GM18505 (cell line): ENCODE measurements around the gene REEP6.

Source experiments
- ATAC-seq: cut with Tn5 transposase; IDR thresholded peaks from one replicate; pipeline ENCODE4 v1.9.1; 2021; ENCODE audit not compliant: unreplicated experiment
- POLR2A ChIP-seq: IDR thresholded peaks from 4 replicates; pipeline ENCODE4 v1.6.1; 2011; ENCODE audit warnings: borderline replicate concordance; ENCODE audit not compliant: insufficient read depth, insufficient read length; ENCODE audit errors: extremely low read depth

Gene REEP6

GRCh38 chr19:1465191-1466016 is 25.6 kb upstream of the REEP6 start:
- no peak for TF ChIP-seq POLR2A
- no peak for ATAC-seq

- TF ChIP-seq POLR2A = no peak
- ATAC-seq = no peak
These were observed 24.9 kb upstream of the REEP6 start for GRCh38 chr19:1466018-1466460.

- TF ChIP-seq POLR2A = no peak
- ATAC-seq = no peak
These were observed 24.3 kb upstream of the REEP6 start for GRCh38 chr19:1466461-1467214.

DNA sequence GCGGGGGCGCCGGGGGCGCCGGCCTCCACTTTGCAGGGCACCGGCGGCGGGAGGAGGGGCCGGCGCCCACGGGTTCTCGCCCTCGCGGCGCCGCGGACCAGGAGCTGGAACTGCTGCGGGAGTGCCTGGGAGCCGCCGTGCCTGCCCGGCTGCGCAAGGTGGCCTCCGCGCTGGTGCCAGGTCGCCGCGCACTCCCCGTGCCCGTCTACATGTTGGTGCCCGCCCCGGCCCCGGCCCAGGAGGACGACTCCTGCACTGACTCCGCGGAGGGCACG is 23.8 kb upstream of the REEP6 start:
- no peak for TF ChIP-seq POLR2A
- no peak for ATAC-seq

GRCh38 chr19:1467490-1468273 is 23.3 kb upstream of the REEP6 start:
- ATAC-seq = no peak
- TF ChIP-seq POLR2A = no peak

DNA sequence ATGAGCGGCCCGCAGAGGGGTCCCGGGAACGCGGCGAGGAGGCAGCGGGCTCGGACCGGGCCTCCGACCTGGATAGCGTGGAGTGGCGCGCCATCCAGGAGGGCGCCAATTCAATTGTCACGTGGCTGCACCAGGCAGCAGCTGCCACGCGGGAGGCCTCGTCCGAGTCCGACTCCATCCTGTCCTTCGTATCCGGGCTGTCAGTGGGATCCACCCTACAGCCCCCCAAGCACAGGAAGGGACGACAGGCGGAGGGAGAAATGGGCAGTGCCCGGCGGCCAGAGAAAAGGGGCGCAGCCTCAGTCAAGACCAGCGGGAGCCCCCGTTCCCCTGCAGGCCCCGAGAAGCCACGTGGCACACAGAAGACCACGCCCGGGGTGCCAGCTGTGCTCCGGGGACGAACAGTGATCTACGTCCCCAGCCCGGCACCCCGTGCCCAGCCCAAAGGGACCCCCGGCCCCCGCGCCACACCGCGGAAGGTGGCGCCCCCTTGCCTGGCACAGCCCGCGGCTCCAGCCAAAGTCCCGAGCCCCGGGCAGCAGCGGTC is 22.6 kb upstream of the REEP6 start:
- no peak for ATAC-seq
- no peak for TF ChIP-seq POLR2A

DNA sequence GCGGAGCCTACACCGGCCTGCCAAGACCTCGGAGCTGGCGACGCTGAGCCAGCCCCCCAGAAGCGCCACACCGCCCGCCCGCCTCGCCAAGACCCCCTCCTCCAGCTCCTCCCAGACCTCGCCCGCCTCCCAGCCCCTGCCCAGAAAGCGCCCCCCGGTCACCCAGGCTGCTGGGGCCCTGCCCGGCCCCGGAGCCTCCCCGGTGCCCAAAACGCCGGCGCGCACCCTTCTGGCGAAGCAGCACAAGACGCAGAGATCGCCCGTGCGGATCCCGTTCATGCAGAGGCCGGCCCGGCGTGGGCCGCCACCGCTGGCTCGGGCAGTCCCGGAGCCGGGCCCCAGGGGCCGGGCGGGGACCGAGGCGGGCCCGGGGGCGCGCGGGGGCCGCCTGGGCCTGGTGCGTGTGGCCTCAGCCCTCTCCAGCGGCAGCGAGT is 22.1 kb upstream of the REEP6 start:
- no peak for TF ChIP-seq POLR2A
- ATAC-seq = no peak

DNA sequence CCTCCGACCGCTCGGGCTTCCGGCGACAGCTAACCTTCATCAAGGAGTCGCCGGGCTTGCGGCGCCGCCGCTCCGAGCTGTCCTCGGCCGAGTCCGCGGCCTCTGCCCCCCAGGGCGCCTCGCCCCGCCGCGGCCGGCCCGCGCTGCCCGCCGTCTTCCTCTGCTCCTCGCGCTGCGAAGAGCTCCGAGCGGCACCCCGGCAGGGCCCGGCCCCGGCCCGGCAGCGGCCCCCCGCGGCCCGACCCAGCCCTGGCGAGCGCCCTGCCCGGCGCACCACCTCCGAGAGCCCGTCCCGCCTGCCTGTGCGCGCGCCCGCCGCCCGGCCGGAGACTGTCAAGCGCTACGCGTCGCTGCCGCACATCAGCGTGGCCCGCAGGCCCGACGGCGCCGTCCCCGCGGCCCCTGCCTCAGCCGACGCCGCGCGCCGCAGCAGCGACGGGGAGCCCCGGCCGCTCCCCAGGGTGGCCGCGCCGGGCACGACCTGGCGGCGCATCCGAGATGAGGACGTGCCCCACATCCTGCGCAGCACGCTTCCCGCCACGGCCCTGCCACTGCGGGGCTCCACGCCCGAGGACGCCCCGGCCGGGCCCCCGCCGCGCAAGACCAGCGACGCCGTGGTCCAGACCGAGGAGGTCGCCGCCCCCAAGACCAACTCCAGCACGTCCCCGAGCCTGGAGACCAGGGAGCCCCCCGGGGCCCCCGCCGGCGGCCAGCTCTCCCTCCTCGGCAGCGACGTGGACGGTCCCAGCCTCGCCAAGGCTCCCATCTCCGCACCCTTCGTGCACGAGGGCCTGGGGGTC is 21.5 kb upstream of the REEP6 start:
- no peak for TF ChIP-seq POLR2A
- ATAC-seq = no peak

- ATAC-seq = no peak
- no peak for TF ChIP-seq POLR2A
These were observed 21.0 kb upstream of the REEP6 start for GRCh38 chr19:1470055-1470304.

GRCh38 chr19:1470305-1471009 is 20.5 kb upstream of the REEP6 start:
- ATAC-seq = no peak
- TF ChIP-seq POLR2A = no peak

- no peak for ATAC-seq
- no peak for TF ChIP-seq POLR2A
These were observed 19.9 kb upstream of the REEP6 start for GRCh38 chr19:1471010-1471514.

GRCh38 chr19:1471515-1472160 is 19.3 kb upstream of the REEP6 start:
- ATAC-seq = no peak
- TF ChIP-seq POLR2A = no peak
